GM12801 (cell line): Measurements from ENCODE around the gene ADAM10.

Experiments used
- CTCF ChIP-seq: IDR thresholded peaks from one replicate; pipeline ENCODE4 v1.5.1; 2011; ENCODE audit warnings: control low read depth; ENCODE audit not compliant: insufficient read length; ENCODE audit errors: extremely low read depth

Gene ADAM10

GRCh38 chr15:58543664-58544335 is 205.7 kb downstream of the ADAM10 start:
- TF ChIP-seq CTCF, result no peak

- no peak for TF ChIP-seq CTCF
Measured at GRCh38 chr15:58541410-58542087, 208.0 kb downstream of the ADAM10 start.

- TF ChIP-seq CTCF, result no peak
Measured at GRCh38 chr15:58539548-58539947, 210.0 kb downstream of the ADAM10 start.

- no peak for TF ChIP-seq CTCF
Measured at GRCh38 chr15:58538901-58539300, 210.6 kb downstream of the ADAM10 start.
